HG03045 (cell line): ENCODE measurements around the gene COL19A1.
"Not testable (repeated sequence)": the region's sequence is repeated elsewhere in the genome, so short reads cannot be mapped to it uniquely, and the experiment has no call there.

Experiments
- ATAC-seq: cut with Tn5 transposase; IDR thresholded peaks from one replicate; pipeline ENCODE4 v1.9.1; 2021; ENCODE audit warnings: mild to moderate bottlenecking, moderate library complexity; ENCODE audit not compliant: unreplicated experiment

Gene COL19A1

GRCh38 chr6:69894578-69895347 is 28.4 kb downstream of the COL19A1 start:
- peak; percentile 69 for ATAC-seq

GRCh38 chr6:69895396-69895795 is 29.0 kb downstream of the COL19A1 start:
- no peak for ATAC-seq

GRCh38 chr6:69900869-69901268 is 34.5 kb downstream of the COL19A1 start:
- ATAC-seq, result no peak

- no peak for ATAC-seq
Measured at GRCh38 chr6:69901361-69901760, 35.0 kb downstream of the COL19A1 start.

GRCh38 chr6:69907981-69908498 is 41.7 kb downstream of the COL19A1 start:
- no peak for ATAC-seq

GRCh38 chr6:69913361-69913760 is 47.0 kb downstream of the COL19A1 start:
- no peak for ATAC-seq

- no peak for ATAC-seq
Measured at GRCh38 chr6:69914015-69914485, 47.7 kb downstream of the COL19A1 start.

- no peak for ATAC-seq
Measured at GRCh38 chr6:69915346-69915745, 49.0 kb downstream of the COL19A1 start.

GRCh38 chr6:69917834-69918233 is 51.5 kb downstream of the COL19A1 start:
- peak; percentile 69 for ATAC-seq

- ATAC-seq, result no peak
Measured at GRCh38 chr6:69918813-69919475, 52.6 kb downstream of the COL19A1 start.

- ATAC-seq, result not testable (repeated sequence)
Measured at GRCh38 chr6:69921066-69921465, 54.7 kb downstream of the COL19A1 start.

GRCh38 chr6:69921611-69922010 is 55.3 kb downstream of the COL19A1 start:
- ATAC-seq, result not testable (repeated sequence)

GRCh38 chr6:69926745-69927144 is 60.4 kb downstream of the COL19A1 start:
- no peak for ATAC-seq

GRCh38 chr6:69933239-69933638 is 66.9 kb downstream of the COL19A1 start:
- no peak for ATAC-seq

- ATAC-seq, result no peak
Measured at GRCh38 chr6:69935079-69935478, 68.7 kb downstream of the COL19A1 start.

- ATAC-seq, result no peak
Measured at GRCh38 chr6:69936674-69937363, 70.5 kb downstream of the COL19A1 start.

GRCh38 chr6:69937402-69938136 is 71.2 kb downstream of the COL19A1 start:
- ATAC-seq, result no peak

- no peak for ATAC-seq
Measured at GRCh38 chr6:69942485-69942884, 76.1 kb downstream of the COL19A1 start.

- ATAC-seq, result no peak
Measured at GRCh38 chr6:69945192-69945591, 78.8 kb downstream of the COL19A1 start.

GRCh38 chr6:69948479-69949114 is 82.2 kb downstream of the COL19A1 start:
- no peak for ATAC-seq
